ENCODE results near the gene COLQ. TPM values are rescaled to one million over a fixed set of nuclear protein-coding genes. Genes with fewer than 3 reads are reported as not detected.

COLQ gene
- total RNA-seq, 2 experiments from 2014 or later = 2.3 to 2.9 TPM

DNA sequence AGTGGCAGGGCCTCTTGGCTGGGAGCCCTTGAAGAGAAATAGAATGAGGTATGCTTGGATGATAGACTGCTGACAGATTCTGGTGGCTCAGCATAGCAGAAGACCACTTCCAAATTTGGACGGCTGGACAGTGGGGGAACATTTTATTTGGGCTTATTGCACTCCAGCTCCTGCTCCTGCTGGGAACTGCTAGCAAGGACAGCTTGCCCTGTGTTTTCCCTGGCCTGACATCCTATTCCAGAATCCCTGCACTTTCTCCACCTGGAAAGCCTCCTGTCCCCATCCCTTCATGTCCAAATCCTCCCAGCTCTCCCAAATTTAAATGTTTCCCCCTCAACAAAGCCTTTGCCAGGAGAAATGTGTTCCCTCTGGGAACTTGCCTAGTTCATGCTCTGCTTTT is 9.8 kb upstream of the COLQ start:
- CTCF ChIA-PET = interaction anchor here (1.5 to 1.8 kb wide), 3 partner anchors 9 to 27 kb away, joined by 3 to 5 read pairs (median 4); partner anchors contain the start of gene COLQ
- Mint-ChIP-seq H3K9me3 (no peaks in the 10 kb centered on the region), H3K36me3 (ENCODE audit: low read depth) (no peaks in the 10 kb centered on the region), H3K4me1 (ENCODE audit: low read depth) (peaks cover 32% of the 10 kb centered on the region), H3K27ac (no peak overlapping the region), H3K27me3 (no peaks in the 10 kb centered on the region), H3K4me3 (no peak overlapping the region)
- TF ChIP-seq, protein P1, sequence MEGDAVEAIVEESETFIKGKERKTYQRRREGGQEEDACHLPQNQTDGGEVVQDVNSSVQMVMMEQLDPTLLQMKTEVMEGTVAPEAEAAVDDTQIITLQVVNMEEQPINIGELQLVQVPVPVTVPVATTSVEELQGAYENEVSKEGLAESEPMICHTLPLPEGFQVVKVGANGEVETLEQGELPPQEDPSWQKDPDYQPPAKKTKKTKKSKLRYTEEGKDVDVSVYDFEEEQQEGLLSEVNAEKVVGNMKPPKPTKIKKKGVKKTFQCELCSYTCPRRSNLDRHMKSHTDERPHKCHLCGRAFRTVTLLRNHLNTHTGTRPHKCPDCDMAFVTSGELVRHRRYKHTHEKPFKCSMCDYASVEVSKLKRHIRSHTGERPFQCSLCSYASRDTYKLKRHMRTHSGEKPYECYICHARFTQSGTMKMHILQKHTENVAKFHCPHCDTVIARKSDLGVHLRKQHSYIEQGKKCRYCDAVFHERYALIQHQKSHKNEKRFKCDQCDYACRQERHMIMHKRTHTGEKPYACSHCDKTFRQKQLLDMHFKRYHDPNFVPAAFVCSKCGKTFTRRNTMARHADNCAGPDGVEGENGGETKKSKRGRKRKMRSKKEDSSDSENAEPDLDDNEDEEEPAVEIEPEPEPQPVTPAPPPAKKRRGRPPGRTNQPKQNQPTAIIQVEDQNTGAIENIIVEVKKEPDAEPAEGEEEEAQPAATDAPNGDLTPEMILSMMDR (IDR thresholded peaks at IDR 0.05) = no peak
- DNase-seq (no peak), ATAC-seq (no peak)
- POLR2A ChIA-PET = interaction anchor here (0.6 to 0.9 kb wide), 3 partner anchors 9 to 187 kb away, joined by 3 read pairs; no protein-coding TSS in a partner anchor
- intact Hi-C loops (cut with micrococcal nuclease) = no loop called here

DNA sequence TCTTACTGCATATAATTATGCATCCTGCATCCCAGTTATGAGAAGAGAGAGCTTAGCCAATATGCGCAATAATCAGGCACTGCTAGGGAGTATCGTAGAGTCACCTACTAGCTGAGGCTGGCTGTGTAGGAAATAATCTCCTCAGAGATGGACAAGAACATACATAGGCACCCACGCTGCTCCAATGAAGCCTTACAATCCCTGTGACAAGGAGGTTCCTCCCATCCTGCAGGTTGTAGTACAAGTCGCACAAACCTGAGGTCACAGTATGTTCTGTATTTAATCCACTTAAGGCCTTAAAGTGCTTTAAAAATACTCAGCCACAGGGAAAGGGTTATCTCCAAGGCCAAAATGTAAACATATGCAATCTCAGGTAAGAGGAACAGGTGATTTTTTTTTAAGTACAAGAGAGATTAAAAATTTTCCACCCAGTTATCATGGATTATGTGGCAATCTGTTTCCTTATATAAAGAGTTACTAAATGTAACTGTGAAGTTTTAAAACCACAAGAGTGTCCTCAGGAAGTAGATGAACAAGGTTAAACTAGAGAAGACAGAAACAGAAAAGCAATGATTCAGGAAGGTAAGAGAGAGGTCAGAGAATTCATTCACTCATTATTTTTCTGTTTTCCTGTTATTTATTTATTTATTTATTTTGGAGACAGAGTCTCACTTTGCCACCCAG is 7.5 kb upstream of the COLQ start:
- TF ChIP-seq, protein P1 (IDR thresholded peaks at IDR 0.05) = no peak
- no peaks in the 10 kb centered on the region for H3K9me3 Mint-ChIP-seq
- no peaks in the 10 kb centered on the region for H3K36me3 Mint-ChIP-seq (ENCODE audit: low read depth)
- H3K4me1 Mint-ChIP-seq (ENCODE audit: low read depth) = peaks cover 16% of the 10 kb centered on the region
- no peak overlapping the region for H3K4me3 Mint-ChIP-seq
- no peak for DNase-seq
- H3K27me3 Mint-ChIP-seq = no peaks in the 10 kb centered on the region
- CTCF ChIA-PET = no interaction called here
- peak; percentile 34 for ATAC-seq
- POLR2A ChIA-PET = interaction anchor here (0.8 to 1.4 kb wide), 2 partner anchors 12 to 14 kb away, joined by 3 read pairs; no protein-coding TSS in a partner anchor
- H3K27ac Mint-ChIP-seq = peak overlapping the region; percentile 22
- intact Hi-C loops (cut with micrococcal nuclease) = no loop called here

DNA sequence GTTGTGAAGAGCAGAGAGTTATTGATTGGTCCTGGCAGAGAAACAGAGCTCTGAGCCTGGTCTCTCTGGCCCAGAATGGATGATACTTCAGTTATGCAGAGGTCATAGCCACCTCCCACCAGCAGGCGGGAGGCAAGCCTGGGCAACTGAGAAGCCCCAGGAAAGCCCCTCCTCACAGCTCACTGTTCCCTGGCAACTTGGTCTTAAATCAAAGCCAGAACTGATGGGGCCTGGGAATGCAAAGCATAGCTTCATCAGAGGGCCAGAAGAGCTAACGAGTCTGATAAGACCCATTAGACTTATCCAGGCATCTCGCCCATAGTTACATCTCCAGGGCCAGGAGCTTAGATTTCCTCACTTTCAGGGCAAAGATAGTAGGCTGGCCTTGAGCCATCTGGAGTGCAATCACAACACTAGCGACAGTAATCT is 5.5 kb upstream of the COLQ start:
- H3K4me1 Mint-ChIP-seq (ENCODE audit: low read depth) = peaks cover 16% of the 10 kb centered on the region
- H3K4me3 Mint-ChIP-seq = no peak overlapping the region
- no peak overlapping the region for H3K27ac Mint-ChIP-seq
- intact Hi-C loops (cut with micrococcal nuclease) = no loop called here
- POLR2A ChIA-PET = interaction anchor here (0.5 to 1.1 kb wide), 2 partner anchors 11 to 483 kb away, joined by 3 to 4 read pairs; no protein-coding TSS in a partner anchor
- H3K36me3 Mint-ChIP-seq (ENCODE audit: low read depth) = no peaks in the 10 kb centered on the region
- CTCF ChIA-PET = interaction anchor here (0.9 to 2.3 kb wide), 5 partner anchors 15 to 409 kb away, joined by 4 to 6 read pairs (median 5); no protein-coding TSS in a partner anchor
- no peaks in the 10 kb centered on the region for H3K27me3 Mint-ChIP-seq
- H3K9me3 Mint-ChIP-seq = no peaks in the 10 kb centered on the region
- ATAC-seq (peak; percentile 68), DNase-seq (peak; percentile 18)
- TF ChIP-seq, protein P1 (IDR thresholded peaks at IDR 0.05) = no peak

DNA sequence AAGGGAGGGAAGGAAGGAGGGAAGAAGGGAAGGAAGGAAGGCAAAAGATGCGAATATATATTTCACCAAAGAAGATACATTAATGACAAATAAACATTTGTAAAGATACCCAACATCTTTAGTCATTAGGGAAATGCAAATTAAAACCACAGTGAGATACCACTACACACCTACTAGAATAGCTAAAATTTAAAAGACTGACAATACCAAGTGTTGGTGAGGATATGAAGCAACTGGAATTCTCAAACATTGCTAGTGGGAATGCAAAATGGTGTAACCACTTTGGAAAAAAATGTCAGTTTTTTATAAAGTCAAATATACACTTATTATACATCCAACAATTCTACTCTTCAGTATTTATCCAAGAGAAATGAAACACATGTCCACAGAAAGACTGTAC is 4.3 kb upstream of the COLQ start:
- Mint-ChIP-seq H3K27me3 (peaks cover 5% of the 10 kb centered on the region), H3K4me3 (no peak overlapping the region), H3K27ac (no peak overlapping the region), H3K36me3 (ENCODE audit: low read depth) (no peaks in the 10 kb centered on the region), H3K4me1 (ENCODE audit: low read depth) (peaks cover 26% of the 10 kb centered on the region), H3K9me3 (no peaks in the 10 kb centered on the region)
- DNase-seq = no peak
- ATAC-seq = no peak
- ChIA-PET CTCF (interaction anchor here (0.8 to 2.3 kb wide), 3 partner anchors 8 to 605 kb away, joined by 3 to 5 read pairs (median 3); no protein-coding TSS in a partner anchor), POLR2A (no interaction called here)
- intact Hi-C loops (cut with micrococcal nuclease) = no loop called here
- TF ChIP-seq, protein P1 (IDR thresholded peaks at IDR 0.05) = no peak

Data from activated CD8-positive, alpha-beta T cell treated with anti-CD3 and anti-CD28 coated beads for 36 hours (primary cell).